ENCODE results near the gene DIPK1B.

- no peak for TF ChIP-seq YY1 (IDR thresholded peaks at IDR 0.05; ENCODE audit: insufficient read depth, insufficient read length)
- no peak for TF ChIP-seq ZNF274 (IDR thresholded peaks at IDR 0.05; ENCODE audit: low read depth, low read length)
Measured at GRCh38 chr9:136664000-136664915, 48.1 kb upstream of the DIPK1B start.
